Measurements from ENCODE around the gene KRTAP4-2.

- TF ChIP-seq, protein P1, sequence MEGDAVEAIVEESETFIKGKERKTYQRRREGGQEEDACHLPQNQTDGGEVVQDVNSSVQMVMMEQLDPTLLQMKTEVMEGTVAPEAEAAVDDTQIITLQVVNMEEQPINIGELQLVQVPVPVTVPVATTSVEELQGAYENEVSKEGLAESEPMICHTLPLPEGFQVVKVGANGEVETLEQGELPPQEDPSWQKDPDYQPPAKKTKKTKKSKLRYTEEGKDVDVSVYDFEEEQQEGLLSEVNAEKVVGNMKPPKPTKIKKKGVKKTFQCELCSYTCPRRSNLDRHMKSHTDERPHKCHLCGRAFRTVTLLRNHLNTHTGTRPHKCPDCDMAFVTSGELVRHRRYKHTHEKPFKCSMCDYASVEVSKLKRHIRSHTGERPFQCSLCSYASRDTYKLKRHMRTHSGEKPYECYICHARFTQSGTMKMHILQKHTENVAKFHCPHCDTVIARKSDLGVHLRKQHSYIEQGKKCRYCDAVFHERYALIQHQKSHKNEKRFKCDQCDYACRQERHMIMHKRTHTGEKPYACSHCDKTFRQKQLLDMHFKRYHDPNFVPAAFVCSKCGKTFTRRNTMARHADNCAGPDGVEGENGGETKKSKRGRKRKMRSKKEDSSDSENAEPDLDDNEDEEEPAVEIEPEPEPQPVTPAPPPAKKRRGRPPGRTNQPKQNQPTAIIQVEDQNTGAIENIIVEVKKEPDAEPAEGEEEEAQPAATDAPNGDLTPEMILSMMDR (IDR thresholded peaks at IDR 0.05; ENCODE audit: poor library complexity): no peak
- TF ChIP-seq EZH2 (IDR thresholded peaks at IDR 0.05; ENCODE audit: borderline replicate concordance): no peak
- TF ChIP-seq EZH2phosphoT487 (IDR thresholded peaks at IDR 0.05; ENCODE audit: low read depth, severe bottlenecking, unreplicated experiment): no peak
These were observed 26.5 kb downstream of the KRTAP4-2 start for GRCh38 chr17:41151525-41151924.
